CD4-positive, alpha-beta T cell treated with Interleukin-4 for 1 hour (primary cell): ENCODE measurements around the gene SGIP1.
"Not testable (repeated sequence)": the region's sequence is repeated elsewhere in the genome, so short reads cannot be mapped to it uniquely, and the experiment has no call there.

Source experiments
- DNase-seq, 2 donors: peaks; one replicate each; pipeline ENCODE4 v3.0.0-alpha.2; 2020 to 2022

The SGIP1 gene

GRCh38 chr1:66773227-66773626 is 239.3 kb downstream of the SGIP1 start:
- DNase-seq = no peak

- DNase-seq = no peak
Measured at GRCh38 chr1:66774438-66774837, 240.5 kb downstream of the SGIP1 start.

- DNase-seq = no peak
Measured at GRCh38 chr1:66775646-66776045, 241.7 kb downstream of the SGIP1 start.

- no peak for DNase-seq
Measured at GRCh38 chr1:66777831-66778230, 243.9 kb downstream of the SGIP1 start.

GRCh38 chr1:66778266-66778665 is 244.3 kb downstream of the SGIP1 start:
- no peak for DNase-seq

- DNase-seq = no peak
Measured at GRCh38 chr1:66778969-66779368, 245.0 kb downstream of the SGIP1 start.

- DNase-seq = no peak
Measured at GRCh38 chr1:66779475-66780078, 245.6 kb downstream of the SGIP1 start.

- not testable (repeated sequence) for DNase-seq
Measured at GRCh38 chr1:66785800-66786199, 251.8 kb downstream of the SGIP1 start.

- no peak for DNase-seq
Measured at GRCh38 chr1:66787641-66788040, 253.7 kb downstream of the SGIP1 start.

- DNase-seq = peak; percentile 25 to 50
Measured at GRCh38 chr1:66788231-66788939, 254.4 kb downstream of the SGIP1 start.

- DNase-seq = no peak
Measured at GRCh38 chr1:66791621-66792610, 258.0 kb downstream of the SGIP1 start.

- DNase-seq = not testable (repeated sequence)
Measured at GRCh38 chr1:66795839-66796238, 261.9 kb downstream of the SGIP1 start.
